Endothelial cell of hepatic sinusoid (primary cell): Measurements from ENCODE around the gene RAB3IP.

Experiments used
- in situ Hi-C: cut with HindIII; loops from 2 replicates; pipeline ENCODE4 v1.10.0; 2017; ENCODE audit warnings: low sequenced_read_pairs

Gene RAB3IP, protein sequence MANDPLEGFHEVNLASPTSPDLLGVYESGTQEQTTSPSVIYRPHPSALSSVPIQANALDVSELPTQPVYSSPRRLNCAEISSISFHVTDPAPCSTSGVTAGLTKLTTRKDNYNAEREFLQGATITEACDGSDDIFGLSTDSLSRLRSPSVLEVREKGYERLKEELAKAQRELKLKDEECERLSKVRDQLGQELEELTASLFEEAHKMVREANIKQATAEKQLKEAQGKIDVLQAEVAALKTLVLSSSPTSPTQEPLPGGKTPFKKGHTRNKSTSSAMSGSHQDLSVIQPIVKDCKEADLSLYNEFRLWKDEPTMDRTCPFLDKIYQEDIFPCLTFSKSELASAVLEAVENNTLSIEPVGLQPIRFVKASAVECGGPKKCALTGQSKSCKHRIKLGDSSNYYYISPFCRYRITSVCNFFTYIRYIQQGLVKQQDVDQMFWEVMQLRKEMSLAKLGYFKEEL

GRCh38 chr12:69738351-69739286, at the start of gene RAB3IP:
RAB3IP (plus strand) TSS chr12:69738860; CDS start chr12:69755409, 16,549 bp downstream.
- in situ Hi-C loops, result no loop called here

- in situ Hi-C loops, result no loop called here
These were observed 49.0 kb upstream of the RAB3IP start for GRCh38 chr12:69689638-69690037.

DNA sequence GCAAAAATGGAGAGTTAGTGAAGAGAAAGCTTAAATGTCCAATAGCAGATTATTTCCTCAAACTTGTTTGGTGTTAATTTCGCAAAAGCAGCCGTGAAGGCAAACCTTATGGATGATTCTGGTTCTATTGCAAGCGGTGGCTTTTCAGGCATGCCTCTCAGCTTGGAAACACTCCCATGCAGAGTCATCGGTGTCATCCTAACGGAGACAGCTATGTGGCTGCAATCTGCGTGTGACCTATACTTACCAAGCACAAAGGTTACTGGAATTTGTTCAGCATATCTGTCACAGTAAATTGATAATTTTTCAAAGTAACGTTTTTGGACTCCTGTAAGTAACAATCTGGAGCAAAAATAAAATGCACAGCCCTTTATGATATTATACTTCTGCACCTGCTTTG, 44.5 kb upstream of the RAB3IP start:
- in situ Hi-C loops, result no loop called here

DNA sequence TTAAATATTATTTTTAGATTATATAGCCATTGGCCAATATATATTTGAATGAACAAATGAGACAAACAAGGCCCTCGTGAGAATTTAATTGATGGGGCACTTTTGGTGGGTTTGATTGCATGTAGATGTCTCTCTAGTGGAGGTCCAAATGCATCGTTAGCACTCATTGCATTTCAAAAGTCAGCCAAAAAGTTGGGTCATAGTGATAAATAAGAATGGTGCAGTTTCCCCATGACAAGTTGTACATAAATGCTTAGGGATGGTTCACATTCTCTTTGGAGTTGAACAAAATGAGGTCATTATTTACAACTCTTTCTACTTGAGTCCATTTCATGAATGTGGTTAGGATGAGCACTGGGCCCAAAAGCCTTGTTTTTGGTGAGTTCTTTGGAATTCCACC, 40.6 kb upstream of the RAB3IP start:
- in situ Hi-C loops, result no loop called here

DNA sequence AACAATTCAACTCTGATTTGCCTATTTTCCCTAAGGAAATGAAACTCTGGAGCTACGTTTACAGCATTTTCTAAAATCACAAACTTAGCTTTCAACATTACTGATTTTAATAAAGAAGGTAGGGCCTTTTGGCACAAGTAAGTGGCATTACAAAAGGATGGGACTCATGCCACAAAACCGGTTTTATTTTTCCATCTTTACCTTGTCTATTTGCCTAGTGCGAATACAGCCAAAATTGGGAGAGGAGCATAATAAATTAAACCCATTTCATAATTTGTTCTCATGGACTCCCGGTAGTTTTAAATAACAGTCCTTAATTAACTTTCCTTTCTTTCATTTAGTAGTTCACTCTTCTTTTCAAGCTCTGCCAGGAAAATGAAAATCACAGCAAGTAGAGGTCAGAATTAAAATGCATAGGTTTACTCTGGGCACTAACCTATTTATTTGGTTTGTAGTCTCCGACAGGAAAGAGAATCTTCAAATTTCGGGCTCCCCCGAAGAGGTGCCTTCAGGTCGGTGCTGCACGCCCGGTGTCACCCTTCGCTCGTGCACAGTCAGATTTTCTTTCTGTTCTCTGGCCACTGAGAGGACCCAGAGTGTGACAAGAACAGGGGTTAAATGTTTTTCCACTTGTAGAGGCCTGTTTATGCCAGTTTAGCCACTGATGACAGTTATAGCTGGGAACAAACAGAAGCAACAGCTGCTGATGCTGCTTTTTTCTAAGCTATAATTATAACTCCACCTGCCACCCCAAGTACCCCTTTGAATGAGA, 39.7 kb upstream of the RAB3IP start, which contains the start of gene BEST3:
TSS of gene BEST3 (minus strand) at position 535 of the 772 bp plus-strand sequence. CDS start 1,505 bp downstream, outside the sequence.
- in situ Hi-C loops, result no loop called here

- in situ Hi-C loops, result no loop called here
These were observed 36.8 kb upstream of the RAB3IP start for GRCh38 chr12:69701826-69702225.

- in situ Hi-C loops, result no loop called here
These were observed 35.5 kb upstream of the RAB3IP start for GRCh38 chr12:69703146-69703642.

GRCh38 chr12:69704357-69704756, 34.3 kb upstream of the RAB3IP start:
- in situ Hi-C loops, result no loop called here

- in situ Hi-C loops, result no loop called here
These were observed 30.0 kb upstream of the RAB3IP start for GRCh38 chr12:69708649-69709048.

DNA sequence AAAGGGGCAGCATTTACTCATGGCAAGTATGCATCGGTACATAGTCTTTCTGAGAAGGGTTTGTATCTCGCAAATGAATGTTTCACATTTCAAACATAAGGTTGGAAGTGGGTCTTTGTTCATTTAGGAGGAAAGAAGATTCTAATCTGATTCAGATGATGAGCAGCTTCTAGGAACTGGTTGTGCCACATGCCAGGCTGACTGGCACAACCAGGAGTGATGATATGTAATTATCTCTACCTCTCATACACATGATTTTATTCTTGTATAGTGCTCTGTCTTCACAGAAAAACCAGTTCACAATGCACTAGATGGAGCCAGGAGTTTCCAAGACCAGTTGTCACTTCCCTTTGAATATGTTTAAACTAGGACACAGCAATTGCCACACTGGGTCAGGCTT, 25.8 kb upstream of the RAB3IP start:
- in situ Hi-C loops, result no loop called here

- in situ Hi-C loops, result no loop called here
These were observed 24.1 kb upstream of the RAB3IP start for GRCh38 chr12:69714542-69714941.

GRCh38 chr12:69719336-69720316, 19.0 kb upstream of the RAB3IP start:
- in situ Hi-C loops, result no loop called here

- in situ Hi-C loops, result no loop called here
These were observed 17.9 kb upstream of the RAB3IP start for GRCh38 chr12:69720750-69721149.

- in situ Hi-C loops, result no loop called here
These were observed 11.7 kb upstream of the RAB3IP start for GRCh38 chr12:69726922-69727321.

DNA sequence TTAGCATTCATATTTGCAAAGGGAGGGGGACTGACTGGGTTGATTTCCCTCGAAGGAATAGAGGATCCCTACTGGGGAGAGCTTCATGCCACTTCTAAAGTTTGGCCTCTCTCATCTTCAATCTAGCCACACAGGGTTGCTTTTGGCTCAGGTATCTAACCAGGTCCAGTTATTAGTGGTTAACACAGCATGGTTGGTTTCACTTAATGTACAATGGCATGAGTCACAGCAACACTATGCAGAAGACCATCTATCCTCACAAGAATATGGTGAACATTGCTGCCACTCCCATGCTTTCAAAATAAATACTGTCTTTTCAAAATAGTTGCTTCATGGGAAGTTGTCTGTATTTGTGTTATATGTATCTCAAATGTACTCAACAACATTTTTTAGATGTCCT, 6.6 kb upstream of the RAB3IP start:
- in situ Hi-C loops, result no loop called here

DNA sequence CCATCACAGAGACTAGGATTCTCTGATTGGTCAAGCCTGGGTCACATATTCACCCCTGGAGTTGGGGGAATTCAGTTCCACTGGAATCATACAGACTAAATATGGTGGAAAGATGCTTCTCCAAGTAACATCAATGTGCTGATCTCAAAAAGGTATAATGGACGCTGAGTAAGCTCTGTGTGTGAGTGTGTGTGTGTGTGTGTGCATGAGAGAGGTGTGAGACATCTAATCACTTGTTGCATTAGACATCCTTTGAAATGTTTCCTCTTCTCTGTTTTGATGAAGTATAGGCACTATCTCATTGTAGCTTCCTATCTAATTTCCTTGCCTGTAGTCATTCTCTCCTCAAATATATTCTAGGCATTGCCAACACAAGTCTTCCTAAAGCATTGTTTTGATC, 5.0 kb upstream of the RAB3IP start:
- in situ Hi-C loops, result no loop called here

DNA sequence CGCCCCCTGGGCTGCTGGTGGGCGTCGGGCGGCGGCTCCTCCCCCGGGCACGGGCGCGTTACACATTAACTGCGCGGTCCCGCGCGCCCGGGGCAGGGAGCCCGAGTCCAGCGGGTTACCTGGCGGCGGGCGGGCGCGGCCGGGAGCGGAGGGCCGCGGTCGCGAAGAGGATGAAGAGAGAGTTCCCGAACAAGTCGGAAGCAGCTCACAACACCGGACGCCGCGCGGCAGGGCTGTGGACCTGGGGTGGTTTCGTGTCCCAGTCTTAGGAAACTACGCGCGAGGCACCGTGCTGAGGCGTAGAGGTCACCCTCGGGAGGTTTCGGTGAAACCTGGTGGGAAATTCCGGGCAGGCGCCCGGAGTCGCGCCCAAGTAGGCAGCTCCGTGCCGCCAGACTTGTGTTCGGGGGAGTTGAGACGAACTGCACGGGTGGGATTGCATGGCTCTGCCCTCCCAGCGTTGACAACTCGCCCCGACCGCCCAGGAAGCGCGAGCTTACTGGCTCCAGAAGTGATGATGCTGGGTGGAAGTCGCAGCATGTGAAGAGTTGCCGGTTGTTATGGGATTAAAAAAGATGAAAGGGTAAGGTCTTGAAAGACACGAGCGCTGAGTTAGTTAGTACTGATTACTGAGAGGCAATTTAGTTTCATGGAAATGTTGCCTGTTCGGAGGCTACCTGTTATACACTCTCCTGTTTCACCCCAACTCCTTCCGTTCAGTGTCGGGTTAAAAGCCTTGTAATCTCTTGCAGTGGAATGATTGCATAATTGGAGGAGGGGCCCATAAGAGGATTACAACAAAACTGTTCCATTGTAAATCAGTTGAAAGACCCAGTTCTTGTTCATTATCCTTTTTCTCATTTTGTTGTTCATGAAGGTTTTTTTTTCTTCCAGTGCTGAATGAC, 879 bp downstream of the RAB3IP start:
- in situ Hi-C loops, result no loop called here

DNA sequence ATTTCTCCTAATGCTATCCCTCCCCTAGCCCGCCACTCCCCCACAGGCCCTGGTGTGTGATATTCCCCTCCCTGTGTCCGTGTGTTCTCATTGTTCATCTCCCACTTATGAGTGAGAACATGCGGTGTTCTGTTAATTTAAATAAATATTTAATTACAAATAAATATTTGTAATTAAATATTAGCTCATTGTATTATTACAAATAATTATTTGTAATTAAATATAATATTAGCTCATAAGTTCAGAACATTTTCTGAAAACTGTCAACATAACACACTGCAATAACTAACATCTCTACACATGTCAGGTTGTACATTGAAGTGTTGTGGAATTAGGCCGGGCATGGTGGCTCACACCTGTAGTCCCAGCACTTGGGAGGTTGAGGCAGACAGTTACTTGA, 5.4 kb downstream of the RAB3IP start:
- in situ Hi-C loops, result no loop called here
